GM18526 (cell line): ENCODE results near the gene ACADSB.
A peak's percentile ranks its signal among the peaks of the same experiment; 100 is the strongest.

ENCODE experiments used
- POLR2A ChIP-seq: IDR thresholded peaks from 3 replicates; pipeline ENCODE4 v1.6.1; 2011; ENCODE audit not compliant: insufficient read length; ENCODE audit errors: extremely low read depth

ACADSB gene

GRCh38 chr10:123008355-123009104, at the start of gene ACADSB, which contains the start of gene IKZF5:
Gene ACADSB (plus strand): TSS chr10:123009006. CDS start chr10:123009030, 24 bp downstream.
Gene IKZF5 (minus strand): TSS chr10:123008795. CDS start chr10:122998625, 10,170 bp downstream.
- peak; percentile 96 for TF ChIP-seq POLR2A

GRCh38 chr10:122962405-122962804, 46.4 kb upstream of the ACADSB start:
- no peak for TF ChIP-seq POLR2A

GRCh38 chr10:122966879-122967278, 41.9 kb upstream of the ACADSB start:
- TF ChIP-seq POLR2A = no peak

- TF ChIP-seq POLR2A = no peak
These were observed 40.1 kb upstream of the ACADSB start for GRCh38 chr10:122968698-122969097.

- no peak for TF ChIP-seq POLR2A
These were observed 34.8 kb upstream of the ACADSB start for GRCh38 chr10:122974023-122974422.

- TF ChIP-seq POLR2A = no peak
These were observed 34.2 kb upstream of the ACADSB start for GRCh38 chr10:122974543-122975064.

GRCh38 chr10:122980209-122981065, 28.4 kb upstream of the ACADSB start, which contains the start of gene PSTK:
Gene PSTK (plus strand): TSS chr10:122980401. CDS start chr10:122980480, 79 bp downstream.
- peak; percentile 65 for TF ChIP-seq POLR2A

GRCh38 chr10:122981066-122981464, 27.7 kb upstream of the ACADSB start:
- no peak for TF ChIP-seq POLR2A

- no peak for TF ChIP-seq POLR2A
These were observed 24.9 kb upstream of the ACADSB start for GRCh38 chr10:122983898-122984297.

- TF ChIP-seq POLR2A = no peak
These were observed 24.1 kb upstream of the ACADSB start for GRCh38 chr10:122984708-122985107.

GRCh38 chr10:122986335-122986734, 22.5 kb upstream of the ACADSB start:
- no peak for TF ChIP-seq POLR2A

- no peak for TF ChIP-seq POLR2A
These were observed 20.3 kb upstream of the ACADSB start for GRCh38 chr10:122988501-122988900.

GRCh38 chr10:122990278-122990677, 18.5 kb upstream of the ACADSB start:
- no peak for TF ChIP-seq POLR2A

- TF ChIP-seq POLR2A = no peak
These were observed 16.7 kb upstream of the ACADSB start for GRCh38 chr10:122992031-122992585.

GRCh38 chr10:122993797-122994336, 14.9 kb upstream of the ACADSB start:
- no peak for TF ChIP-seq POLR2A
